Ovary (tissue), 3 donors: Measurements from ENCODE around the gene HACD2.

Source experiments
- POLR2A ChIP-seq: fragments of 450-650 bp; IDR thresholded peaks from one replicate; pipeline ENCODE4 v1.6.1; 2017; ENCODE audit warnings: antibody characterized with exemption, mild to moderate bottlenecking, moderate library complexity
- TF ChIP-seq, protein P1 (sequence below), 3 donors: fragments of 450-650 bp in 2 of 3; fragments of 200-600 bp in 1 of 3; IDR thresholded peaks; one replicate each; pipeline versions ENCODE4 v1.5.1 to v1.8.0; 2016 to 2022; ENCODE audit warnings: antibody characterized with exemption in 3 of 3, mild to moderate bottlenecking in 1 of 3
- donor health status: DM: no; HTN: no; CAD: no.

DNA sequence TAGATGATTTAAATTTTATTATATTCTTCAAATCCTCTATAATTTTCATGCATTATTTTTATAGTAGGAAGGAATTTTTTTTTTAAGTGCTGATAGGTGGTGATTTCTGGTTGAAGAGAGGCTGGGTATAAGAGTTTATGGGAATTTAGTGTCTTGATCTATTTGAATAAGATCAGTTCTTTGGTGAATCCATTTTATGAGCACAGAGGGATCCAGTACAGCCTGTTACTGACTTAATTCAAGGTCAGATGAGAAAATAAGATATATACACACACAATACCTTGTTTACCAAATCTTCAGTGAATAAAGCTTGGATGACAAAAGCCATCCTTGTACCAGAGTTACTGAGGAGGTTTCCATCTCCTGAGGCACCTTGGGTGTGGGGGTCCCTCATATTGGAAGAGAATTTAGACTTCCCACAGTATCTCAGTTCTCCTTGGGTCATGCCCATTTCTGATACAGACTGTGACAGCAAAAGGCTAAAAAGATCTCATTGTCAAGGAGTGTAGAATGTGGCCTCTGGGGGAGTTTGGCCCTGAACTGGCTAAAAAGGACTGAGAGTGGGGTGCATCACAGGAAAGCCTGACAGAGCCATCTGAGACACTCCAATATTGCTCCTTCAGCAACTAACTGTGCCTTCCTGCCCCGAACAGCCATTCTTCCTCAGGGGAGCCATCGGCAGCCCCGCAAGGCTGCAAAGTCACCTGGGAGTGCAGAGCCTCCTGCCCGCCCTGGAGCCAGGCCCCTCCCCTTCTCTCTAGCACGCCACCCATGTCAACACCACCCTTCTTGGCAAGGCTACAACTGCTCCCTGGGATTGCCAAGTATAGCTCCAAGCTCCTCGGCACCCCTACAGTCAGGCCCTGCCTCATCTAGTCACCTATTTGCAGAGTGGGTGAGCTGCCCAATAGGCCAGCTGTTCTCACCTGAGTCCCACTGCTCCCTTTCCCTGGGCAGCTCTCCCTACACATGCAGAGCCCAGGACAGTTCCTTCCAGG lies 43.1 kb upstream of the HACD2 start:
- TF ChIP-seq, protein P1, sequence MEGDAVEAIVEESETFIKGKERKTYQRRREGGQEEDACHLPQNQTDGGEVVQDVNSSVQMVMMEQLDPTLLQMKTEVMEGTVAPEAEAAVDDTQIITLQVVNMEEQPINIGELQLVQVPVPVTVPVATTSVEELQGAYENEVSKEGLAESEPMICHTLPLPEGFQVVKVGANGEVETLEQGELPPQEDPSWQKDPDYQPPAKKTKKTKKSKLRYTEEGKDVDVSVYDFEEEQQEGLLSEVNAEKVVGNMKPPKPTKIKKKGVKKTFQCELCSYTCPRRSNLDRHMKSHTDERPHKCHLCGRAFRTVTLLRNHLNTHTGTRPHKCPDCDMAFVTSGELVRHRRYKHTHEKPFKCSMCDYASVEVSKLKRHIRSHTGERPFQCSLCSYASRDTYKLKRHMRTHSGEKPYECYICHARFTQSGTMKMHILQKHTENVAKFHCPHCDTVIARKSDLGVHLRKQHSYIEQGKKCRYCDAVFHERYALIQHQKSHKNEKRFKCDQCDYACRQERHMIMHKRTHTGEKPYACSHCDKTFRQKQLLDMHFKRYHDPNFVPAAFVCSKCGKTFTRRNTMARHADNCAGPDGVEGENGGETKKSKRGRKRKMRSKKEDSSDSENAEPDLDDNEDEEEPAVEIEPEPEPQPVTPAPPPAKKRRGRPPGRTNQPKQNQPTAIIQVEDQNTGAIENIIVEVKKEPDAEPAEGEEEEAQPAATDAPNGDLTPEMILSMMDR (IDR thresholded peaks at IDR 0.05), result no peak
- no peak for TF ChIP-seq POLR2A
